Astrocyte (in vitro differentiated cells and primary cell): Measurements from ENCODE around the gene ANGPTL8. TPM values are rescaled to one million over a fixed set of nuclear protein-coding genes. Genes with fewer than 3 reads are reported as not detected.

Source experiments
- DNase-seq: peaks from one replicate; pipeline ENCODE4 v3.0.0-alpha.2; 2010; ENCODE audit warnings: low read depth
- FAIRE-seq: peaks from 2 replicates; lab custom pipeline; 2011; peaks lifted over from hg19 to GRCh38; lab: Jason Lieb, UNC
- H2AFZ ChIP-seq: 2 replicates; pipeline ENCODE4 v1.6.0; 2012; ENCODE audit warnings: low read depth, low read length, inconsistent platforms
- H3K27ac ChIP-seq: 2 replicates; pipeline ENCODE4 v1.5.1; 2011; ENCODE audit warnings: low read depth, low read length, inconsistent platforms
- H3K27me3 ChIP-seq: 2 replicates; pipeline ENCODE4 v1.6.0; 2011; ENCODE audit warnings: low read length, inconsistent platforms; ENCODE audit not compliant: insufficient read depth
- H3K36me3 ChIP-seq: 2 replicates; pipeline ENCODE4 v1.5.1; 2011; ENCODE audit warnings: low read length, inconsistent platforms; ENCODE audit not compliant: insufficient read depth
- H3K4me1 ChIP-seq: 2 replicates; pipeline ENCODE4 v1.5.1; 2011; ENCODE audit warnings: low read length, inconsistent platforms; ENCODE audit not compliant: insufficient read depth
- H3K4me2 ChIP-seq: 2 replicates; pipeline ENCODE4 v1.6.0; 2012; ENCODE audit warnings: low read length, inconsistent platforms
- H3K4me3 ChIP-seq: 2 replicates; pipeline ENCODE4 v1.5.1; 2011; ENCODE audit warnings: low read depth, mild to moderate bottlenecking, low read length, inconsistent platforms; ENCODE audit not compliant: insufficient read depth
- H3K79me2 ChIP-seq: 2 replicates; pipeline ENCODE4 v1.6.0; 2012; ENCODE audit warnings: mild to moderate bottlenecking, low read length, inconsistent platforms; ENCODE audit not compliant: insufficient read depth
- H3K9ac ChIP-seq: 2 replicates; pipeline ENCODE4 v1.6.0; 2012; ENCODE audit warnings: mild to moderate bottlenecking, low read length, inconsistent platforms
- H3K9me3 ChIP-seq: 2 replicates; pipeline ENCODE4 v1.5.1; 2012; ENCODE audit warnings: low read depth, mild to moderate bottlenecking, low read length, inconsistent platforms; ENCODE audit not compliant: insufficient read depth
- H4K20me1 ChIP-seq: 2 replicates; pipeline ENCODE4 v1.6.0; 2012; ENCODE audit warnings: low read length, inconsistent platforms; ENCODE audit not compliant: insufficient read depth
- H3K27ac Mint-ChIP-seq: one replicate; pipeline ENCODE4 v1.8.0; 2021; ENCODE audit warnings: mild to moderate bottlenecking, mixed read lengths; ENCODE audit not compliant: unreplicated experiment
- H3K27me3 Mint-ChIP-seq: one replicate; pipeline ENCODE4 v1.8.0; 2021; ENCODE audit warnings: low read depth, mixed read lengths; ENCODE audit not compliant: unreplicated experiment
- H3K36me3 Mint-ChIP-seq: one replicate; pipeline ENCODE4 v1.8.0; 2021; ENCODE audit warnings: low read depth, mixed read lengths; ENCODE audit not compliant: unreplicated experiment
- H3K4me1 Mint-ChIP-seq: one replicate; pipeline ENCODE4 v1.8.0; 2021; ENCODE audit warnings: low read depth, mixed read lengths; ENCODE audit not compliant: unreplicated experiment
- H3K4me3 Mint-ChIP-seq: one replicate; pipeline ENCODE4 v1.8.0; 2021; ENCODE audit warnings: mild to moderate bottlenecking, moderate library complexity, mixed read lengths; ENCODE audit not compliant: unreplicated experiment
- H3K9me3 Mint-ChIP-seq: one replicate; pipeline ENCODE4 v1.8.0; 2021; ENCODE audit warnings: mild to moderate bottlenecking, mixed read lengths; ENCODE audit not compliant: unreplicated experiment
- CTCF ChIP-seq: IDR thresholded peaks from 2 replicates; pipeline ENCODE4 v1.5.1; 2011; ENCODE audit warnings: low read depth, mild to moderate bottlenecking, inconsistent platforms, low read length, moderate library complexity; ENCODE audit not compliant: insufficient read depth
- EZH2 ChIP-seq: IDR thresholded peaks from 2 replicates; pipeline ENCODE4 v1.6.1; 2012; ENCODE audit warnings: mild to moderate bottlenecking, low read length, inconsistent platforms; ENCODE audit not compliant: insufficient read depth
- total RNA-seq: library from RNA; stranded (reverse); gene quantifications from 2 replicates; pipeline ENCODE4 v1.2.1, GENCODE V29; 2021

The ANGPTL8 gene
- total RNA-seq, 1 donor from 2014 or later = not detected

- Histone ChIP-seq H3K9me3 (no peaks in the 10 kb centered on the region), H4K20me1 (no peaks in the 10 kb centered on the region), H3K36me3 (no peaks in the 10 kb centered on the region), H2AFZ (no peak overlapping the region), H3K4me2 (no peak overlapping the region), H3K9ac (no peak overlapping the region), H3K4me1 (peaks cover 10% of the 10 kb centered on the region), H3K27ac (no peak overlapping the region), H3K4me3 (no peak overlapping the region), H3K27me3 (no peaks in the 10 kb centered on the region), H3K79me2 (no peaks in the 10 kb centered on the region)
- H3K36me3 Mint-ChIP-seq = no peaks in the 10 kb centered on the region
- DNase-seq (no peak), FAIRE-seq (no peak)
- no peak overlapping the region for H3K27ac Mint-ChIP-seq
- H3K27me3 Mint-ChIP-seq = peaks cover 23% of the 10 kb centered on the region
- TF ChIP-seq EZH2 = no peak
- peak overlapping the region; percentile 73 for H3K4me3 Mint-ChIP-seq
- peaks cover 5% of the 10 kb centered on the region for H3K4me1 Mint-ChIP-seq
- no peaks in the 10 kb centered on the region for H3K9me3 Mint-ChIP-seq
Observed at GRCh38 chr19:11264452-11265176, 25.2 kb downstream of the ANGPTL8 start.

GRCh38 chr19:11265177-11265784 lies 25.9 kb downstream of the ANGPTL8 start:
- H3K36me3 Mint-ChIP-seq = no peaks in the 10 kb centered on the region
- Histone ChIP-seq H3K36me3 (no peaks in the 10 kb centered on the region), H3K9me3 (no peaks in the 10 kb centered on the region), H2AFZ (no peak overlapping the region), H3K4me3 (no peak overlapping the region), H3K79me2 (no peaks in the 10 kb centered on the region), H3K9ac (no peak overlapping the region), H3K27me3 (no peaks in the 10 kb centered on the region), H3K4me2 (no peak overlapping the region), H4K20me1 (no peaks in the 10 kb centered on the region), H3K27ac (no peak overlapping the region), H3K4me1 (peaks cover 10% of the 10 kb centered on the region)
- DNase-seq (no peak), FAIRE-seq (no peak)
- H3K9me3 Mint-ChIP-seq = no peaks in the 10 kb centered on the region
- peaks cover 23% of the 10 kb centered on the region for H3K27me3 Mint-ChIP-seq
- H3K4me1 Mint-ChIP-seq = peaks cover 5% of the 10 kb centered on the region
- peak overlapping the region; percentile 73 for H3K4me3 Mint-ChIP-seq
- no peak for TF ChIP-seq CTCF
- no peak for TF ChIP-seq EZH2
- H3K27ac Mint-ChIP-seq = no peak overlapping the region

- Mint-ChIP-seq H3K4me1 (peaks cover 5% of the 10 kb centered on the region), H3K9me3 (no peaks in the 10 kb centered on the region), H3K4me3 (no peak overlapping the region), H3K27ac (no peak overlapping the region), H3K36me3 (no peaks in the 10 kb centered on the region), H3K27me3 (peaks cover 23% of the 10 kb centered on the region)
- TF ChIP-seq EZH2 (no peak), CTCF (no peak)
- DNase-seq = no peak
- no peak overlapping the region for H3K4me3 ChIP-seq
- no peak overlapping the region for H3K9ac ChIP-seq
- H3K27me3 ChIP-seq = no peaks in the 10 kb centered on the region
- no peak for FAIRE-seq
- no peak overlapping the region for H2AFZ ChIP-seq
- no peak overlapping the region for H3K27ac ChIP-seq
- H3K79me2 ChIP-seq = no peaks in the 10 kb centered on the region
- no peaks in the 10 kb centered on the region for H3K36me3 ChIP-seq
- H4K20me1 ChIP-seq = no peaks in the 10 kb centered on the region
- no peak overlapping the region for H3K4me2 ChIP-seq
- no peaks in the 10 kb centered on the region for H3K9me3 ChIP-seq
- peaks cover 10% of the 10 kb centered on the region for H3K4me1 ChIP-seq
Observed at GRCh38 chr19:11265785-11266236, 26.4 kb downstream of the ANGPTL8 start.
